DOHH2 (cell line): ENCODE measurements around the gene CDK14.

Experiments used
- H3F3A ChIP-seq: fragments of 200-600 bp; sonication (generic), shearing (Covaris generic); 2 replicates; pipeline ENCODE4 v1.6.0; 2016; ENCODE audit warnings: antibody characterized with exemption, mild to moderate bottlenecking; ENCODE audit not compliant: control insufficient read depth, insufficient read depth
- H3K27ac ChIP-seq: fragments of 200-600 bp; sonication (generic); 2 replicates; pipeline ENCODE4 v1.5.1; 2014; ENCODE audit warnings: low read depth, mild to moderate bottlenecking, low read length, moderate library complexity
- H3K27me3 ChIP-seq: fragments of 200-600 bp; sonication (generic); 2 replicates; pipeline ENCODE4 v1.6.1; 2014; ENCODE audit warnings: mild to moderate bottlenecking, low read length, mixed read lengths; ENCODE audit not compliant: control insufficient read depth
- H3K36me3 ChIP-seq: fragments of 200-600 bp; sonication (generic); 2 replicates; pipeline ENCODE4 v1.6.1; 2014; ENCODE audit warnings: mild to moderate bottlenecking, low read length, moderate library complexity, mixed read lengths; ENCODE audit not compliant: control insufficient read depth
- H3K4me1 ChIP-seq: fragments of 200-600 bp; sonication (generic); 2 replicates; pipeline ENCODE4 v1.6.1; 2014; ENCODE audit warnings: mild to moderate bottlenecking, low read length, mixed read lengths; ENCODE audit not compliant: control insufficient read depth
- H3K4me2 ChIP-seq: fragments of 200-600 bp; sonication (generic); 2 replicates; pipeline ENCODE4 v1.6.0; 2014; ENCODE audit warnings: mild to moderate bottlenecking, low read length, moderate library complexity
- H3K4me3 ChIP-seq: fragments of 200-600 bp; sonication (generic); 2 replicates; pipeline ENCODE4 v1.5.1; 2014; ENCODE audit warnings: mild to moderate bottlenecking, low read length, mixed read lengths
- H3K79me2 ChIP-seq: fragments of 200-600 bp; sonication (generic); 2 replicates; pipeline ENCODE4 v1.6.1; 2014; ENCODE audit warnings: mild to moderate bottlenecking, low read length, mixed read lengths; ENCODE audit not compliant: control insufficient read depth
- H3K9me2 ChIP-seq: fragments of 200-600 bp; sonication (generic); replicated peaks from 2 replicates; pipeline ENCODE4 v1.6.1; 2014; ENCODE audit warnings: mild to moderate bottlenecking, low read length, mixed read lengths; ENCODE audit not compliant: control insufficient read depth
- H3K9me3 ChIP-seq: fragments of 200-600 bp; sonication (generic); 2 replicates; pipeline ENCODE4 v1.6.1; 2014; ENCODE audit warnings: antibody characterized with exemption, low read length, mixed read lengths; ENCODE audit not compliant: control insufficient read depth, insufficient read depth
- H4K20me1 ChIP-seq: fragments of 200-600 bp; sonication (generic); 2 replicates; pipeline ENCODE4 v1.6.0; 2014; ENCODE audit warnings: low read depth, mild to moderate bottlenecking, antibody characterized with exemption, low read length, moderate library complexity; ENCODE audit not compliant: control insufficient read depth, insufficient read depth
- CTCF ChIP-seq: fragments of 200-600 bp; sonication (generic); IDR thresholded peaks from one replicate; pipeline ENCODE4 v1.5.1; 2014; ENCODE audit warnings: antibody characterized with exemption, mild to moderate bottlenecking, low read depth, low read length; ENCODE audit not compliant: poor library complexity, severe bottlenecking
- EZH2phosphoT487 ChIP-seq: fragments of 200-600 bp; sonication (generic); IDR thresholded peaks from 2 replicates; pipeline ENCODE4 v1.6.1; 2017; ENCODE audit warnings: borderline replicate concordance, mild to moderate bottlenecking, antibody characterized with exemption, low read length, moderate library complexity, mixed read lengths

Gene CDK14

GRCh38 chr7:91201442-91202113 lies 605.5 kb downstream of the CDK14 start:
- H3K27me3 ChIP-seq, result no peaks in the 10 kb centered on the region
- peaks cover 6% of the 10 kb centered on the region for H3K4me1 ChIP-seq
- no peak overlapping the region for H3K27ac ChIP-seq
- no peaks in the 10 kb centered on the region for H3K9me3 ChIP-seq
- no peaks in the 10 kb centered on the region for H3F3A ChIP-seq
- no peak for TF ChIP-seq CTCF
- H3K4me3 ChIP-seq, result no peak overlapping the region
- no peaks in the 10 kb centered on the region for H4K20me1 ChIP-seq
- H3K9me2 ChIP-seq, result no peaks in the 10 kb centered on the region
- H3K36me3 ChIP-seq, result no peaks in the 10 kb centered on the region
- no peak overlapping the region for H3K4me2 ChIP-seq
- H3K79me2 ChIP-seq, result no peaks in the 10 kb centered on the region

GRCh38 chr7:91206361-91206960 lies 610.3 kb downstream of the CDK14 start:
- H3K9me3 ChIP-seq, result no peaks in the 10 kb centered on the region
- H3K36me3 ChIP-seq, result peaks cover 15% of the 10 kb centered on the region
- no peaks in the 10 kb centered on the region for H3K79me2 ChIP-seq
- TF ChIP-seq CTCF (no peak), EZH2phosphoT487 (no peak)
- no peaks in the 10 kb centered on the region for H3F3A ChIP-seq
- no peaks in the 10 kb centered on the region for H3K9me2 ChIP-seq
- H3K4me1 ChIP-seq, result peaks cover 6% of the 10 kb centered on the region
- no peaks in the 10 kb centered on the region for H3K27me3 ChIP-seq
- H3K4me3 ChIP-seq, result no peak overlapping the region
- no peak overlapping the region for H3K4me2 ChIP-seq
- no peak overlapping the region for H3K27ac ChIP-seq
- no peaks in the 10 kb centered on the region for H4K20me1 ChIP-seq

- H3K9me3 ChIP-seq, result no peaks in the 10 kb centered on the region
- no peak for TF ChIP-seq CTCF
- no peak for TF ChIP-seq EZH2phosphoT487
- no peak overlapping the region for H3K4me3 ChIP-seq
- no peaks in the 10 kb centered on the region for H3F3A ChIP-seq
- no peaks in the 10 kb centered on the region for H3K79me2 ChIP-seq
- no peak overlapping the region for H3K27ac ChIP-seq
- H3K36me3 ChIP-seq, result peaks cover 9% of the 10 kb centered on the region
- H4K20me1 ChIP-seq, result no peaks in the 10 kb centered on the region
- no peaks in the 10 kb centered on the region for H3K27me3 ChIP-seq
- no peaks in the 10 kb centered on the region for H3K4me1 ChIP-seq
- no peak overlapping the region for H3K4me2 ChIP-seq
- no peaks in the 10 kb centered on the region for H3K9me2 ChIP-seq
Observed at GRCh38 chr7:91212582-91212981, 616.5 kb downstream of the CDK14 start.
